ENCODE data around the gene METTL17.

GRCh38 chr14:21025371-21026273 is 35.8 kb downstream of the METTL17 start:
- TF ChIP-seq, protein P1, sequence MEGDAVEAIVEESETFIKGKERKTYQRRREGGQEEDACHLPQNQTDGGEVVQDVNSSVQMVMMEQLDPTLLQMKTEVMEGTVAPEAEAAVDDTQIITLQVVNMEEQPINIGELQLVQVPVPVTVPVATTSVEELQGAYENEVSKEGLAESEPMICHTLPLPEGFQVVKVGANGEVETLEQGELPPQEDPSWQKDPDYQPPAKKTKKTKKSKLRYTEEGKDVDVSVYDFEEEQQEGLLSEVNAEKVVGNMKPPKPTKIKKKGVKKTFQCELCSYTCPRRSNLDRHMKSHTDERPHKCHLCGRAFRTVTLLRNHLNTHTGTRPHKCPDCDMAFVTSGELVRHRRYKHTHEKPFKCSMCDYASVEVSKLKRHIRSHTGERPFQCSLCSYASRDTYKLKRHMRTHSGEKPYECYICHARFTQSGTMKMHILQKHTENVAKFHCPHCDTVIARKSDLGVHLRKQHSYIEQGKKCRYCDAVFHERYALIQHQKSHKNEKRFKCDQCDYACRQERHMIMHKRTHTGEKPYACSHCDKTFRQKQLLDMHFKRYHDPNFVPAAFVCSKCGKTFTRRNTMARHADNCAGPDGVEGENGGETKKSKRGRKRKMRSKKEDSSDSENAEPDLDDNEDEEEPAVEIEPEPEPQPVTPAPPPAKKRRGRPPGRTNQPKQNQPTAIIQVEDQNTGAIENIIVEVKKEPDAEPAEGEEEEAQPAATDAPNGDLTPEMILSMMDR (IDR thresholded peaks at IDR 0.05), result no peak
- no peak for TF ChIP-seq POLR2A (IDR thresholded peaks at IDR 0.05)

Measured in thyroid gland (tissue), 4 donors.